ENCODE data around the gene MED13L. TPM values are rescaled to one million over a fixed set of nuclear protein-coding genes. Genes with fewer than 3 reads are reported as not detected.
A peak's percentile ranks its signal among the peaks of the same experiment; 100 is the strongest.

The MED13L gene
- total and polyA plus RNA-seq, 2 donors (not counting 1 experiment from before 2014, with no cell fraction given), result 56.5 to 97.3 TPM

GRCh38 chr12:116282371-116283286 lies 5.1 kb upstream of the MED13L start:
- H3K36me3 ChIP-seq (ENCODE audit: control insufficient read depth, insufficient read depth, low read length), result no peaks in the 10 kb centered on the region
- no peak for DNase-seq (ENCODE audit: low read depth in 2 of 2)
- TF ChIP-seq EZH2 (IDR thresholded peaks at IDR 0.05; ENCODE audit: low read length, missing control alignments), result no peak
- TF ChIP-seq CTCF (conservative IDR thresholded peaks at IDR 0.05 in 1 of 2, IDR thresholded peaks at IDR 0.05 in 1 of 2; ENCODE audit: low read depth in 1 of 2, low read length in 2 of 2), result no peak
- H3K27me3 ChIP-seq (ENCODE audit: control insufficient read depth, insufficient read depth, low read length), result no peaks in the 10 kb centered on the region
- no peak overlapping the region for H3K27ac ChIP-seq (ENCODE audit: insufficient read depth, low read length)
- H3K4me1 ChIP-seq (ENCODE audit: control insufficient read depth, extremely low read depth, insufficient read depth, low read length), result peaks cover 2% of the 10 kb centered on the region
- no peak overlapping the region for H3K4me2 ChIP-seq (ENCODE audit: extremely low read depth, insufficient read depth, low read length)
- H3K9me3 ChIP-seq (ENCODE audit: control insufficient read depth, insufficient read depth, low read depth, low read length), result no peaks in the 10 kb centered on the region
- H2AFZ ChIP-seq (ENCODE audit: low read length), result peak overlapping the region; percentile 26
- no peaks in the 10 kb centered on the region for H4K20me1 ChIP-seq (ENCODE audit: control insufficient read depth, extremely low read depth, insufficient read depth, low read length)
- no peak overlapping the region for H3K4me3 ChIP-seq (replicated peaks in 1 of 4; ENCODE audit: control extremely low read depth in 1 of 4, insufficient read depth in 1 of 4, low read depth in 3 of 4, low read length in 4 of 4)
- no peak overlapping the region for H3K9ac ChIP-seq (ENCODE audit: insufficient read depth, low read length)
- H3K79me2 ChIP-seq (ENCODE audit: control insufficient read depth, insufficient read depth, low read length), result no peaks in the 10 kb centered on the region

- no peaks in the 10 kb centered on the region for H3K9me3 ChIP-seq (ENCODE audit: control insufficient read depth, insufficient read depth, low read depth, low read length)
- H3K27me3 ChIP-seq (ENCODE audit: control insufficient read depth, insufficient read depth, low read length), result no peaks in the 10 kb centered on the region
- H3K9ac ChIP-seq (ENCODE audit: insufficient read depth, low read length), result no peak overlapping the region
- no peak overlapping the region for H2AFZ ChIP-seq (ENCODE audit: low read length)
- H3K27ac ChIP-seq (ENCODE audit: insufficient read depth, low read length), result no peak overlapping the region
- no peak for TF ChIP-seq CTCF (conservative IDR thresholded peaks at IDR 0.05 in 1 of 2, IDR thresholded peaks at IDR 0.05 in 1 of 2; ENCODE audit: low read depth in 1 of 2, low read length in 2 of 2)
- TF ChIP-seq EZH2 (IDR thresholded peaks at IDR 0.05; ENCODE audit: low read length, missing control alignments), result no peak
- H3K4me2 ChIP-seq (ENCODE audit: extremely low read depth, insufficient read depth, low read length), result no peak overlapping the region
- H3K4me3 ChIP-seq (replicated peaks in 1 of 4; ENCODE audit: control extremely low read depth in 1 of 4, insufficient read depth in 1 of 4, low read depth in 3 of 4, low read length in 4 of 4), result no peak overlapping the region
- H3K79me2 ChIP-seq (ENCODE audit: control insufficient read depth, insufficient read depth, low read length), result peaks cover 12% of the 10 kb centered on the region
- peaks cover 2% of the 10 kb centered on the region for H3K4me1 ChIP-seq (ENCODE audit: control insufficient read depth, extremely low read depth, insufficient read depth, low read length)
- no peaks in the 10 kb centered on the region for H3K36me3 ChIP-seq (ENCODE audit: control insufficient read depth, insufficient read depth, low read length)
- no peaks in the 10 kb centered on the region for H4K20me1 ChIP-seq (ENCODE audit: control insufficient read depth, extremely low read depth, insufficient read depth, low read length)
- no peak for DNase-seq (ENCODE audit: low read depth in 2 of 2)
Observed at GRCh38 chr12:116280595-116281290, 3.2 kb upstream of the MED13L start.

GRCh38 chr12:116278667-116279066 lies 1.2 kb upstream of the MED13L start:
- Histone ChIP-seq H3K27ac (ENCODE audit: insufficient read depth, low read length) (no peak overlapping the region), H3K4me3 (replicated peaks in 1 of 4; ENCODE audit: control extremely low read depth in 1 of 4, insufficient read depth in 1 of 4, low read depth in 3 of 4, low read length in 4 of 4) (no peak overlapping the region), H3K4me1 (ENCODE audit: control insufficient read depth, extremely low read depth, insufficient read depth, low read length) (peaks cover 2% of the 10 kb centered on the region), H3K9ac (ENCODE audit: insufficient read depth, low read length) (no peak overlapping the region), H3K9me3 (ENCODE audit: control insufficient read depth, insufficient read depth, low read depth, low read length) (no peaks in the 10 kb centered on the region), H4K20me1 (ENCODE audit: control insufficient read depth, extremely low read depth, insufficient read depth, low read length) (peaks cover 8% of the 10 kb centered on the region), H3K4me2 (ENCODE audit: extremely low read depth, insufficient read depth, low read length) (no peak overlapping the region), H3K36me3 (ENCODE audit: control insufficient read depth, insufficient read depth, low read length) (no peaks in the 10 kb centered on the region), H2AFZ (ENCODE audit: low read length) (no peak overlapping the region), H3K79me2 (ENCODE audit: control insufficient read depth, insufficient read depth, low read length) (peaks cover 32% of the 10 kb centered on the region), H3K27me3 (ENCODE audit: control insufficient read depth, insufficient read depth, low read length) (no peaks in the 10 kb centered on the region)
- no peak for TF ChIP-seq EZH2 (IDR thresholded peaks at IDR 0.05; ENCODE audit: low read length, missing control alignments)
- no peak for TF ChIP-seq CTCF (conservative IDR thresholded peaks at IDR 0.05 in 1 of 2, IDR thresholded peaks at IDR 0.05 in 1 of 2; ENCODE audit: low read depth in 1 of 2, low read length in 2 of 2)
- DNase-seq (ENCODE audit: low read depth in 2 of 2), result no peak
